Hepatocyte (in vitro differentiated cells): ENCODE data around the gene FOSL2.

ENCODE experiments used
- CTCF ChIP-seq: fragments of 200-600 bp; sonication (generic); IDR thresholded peaks from 2 replicates; pipeline ENCODE4 v1.5.1; 2016; ENCODE audit warnings: antibody characterized with exemption, mild to moderate bottlenecking; ENCODE audit not compliant: poor library complexity
- EZH2phosphoT487 ChIP-seq: fragments of 200-600 bp; sonication (generic); IDR thresholded peaks from one replicate; pipeline ENCODE4 v1.6.1; 2018; ENCODE audit warnings: antibody characterized with exemption, mild to moderate bottlenecking, low read depth, moderate library complexity; ENCODE audit not compliant: unreplicated experiment, severe bottlenecking

GRCh38 chr2:28424799-28425463 lies 32.3 kb downstream of the FOSL2 start:
- TF ChIP-seq CTCF (no peak), EZH2phosphoT487 (no peak)
